H1 (cell line): Measurements from ENCODE around the gene TTC31. TPM values are rescaled to one million over a fixed set of nuclear protein-coding genes. Genes with fewer than 3 reads are reported as not detected.

Source experiments
- ASH2L ChIP-seq: fragments of 200-600, 300-600 bp; sonication (generic); IDR thresholded peaks from one replicate; pipeline ENCODE4 v1.7.1; 2017; ENCODE audit warnings: low read length
- EP300 ChIP-seq, 2 experiments: IDR thresholded peaks; 1 replicate in 1 of 2; 2 replicates in 1 of 2; pipeline ENCODE4 v1.6.1; 2011 to 2012; ENCODE audit warnings: low read depth in 2 of 2, low read length in 2 of 2, mild to moderate bottlenecking in 2 of 2, borderline replicate concordance in 1 of 2, inconsistent platforms in 1 of 2, moderate library complexity in 1 of 2
- FOSL1 ChIP-seq: IDR thresholded peaks from 2 replicates; pipeline ENCODE4 v1.6.1; 2011; ENCODE audit warnings: mild to moderate bottlenecking, low read depth, low read length, moderate library complexity; ENCODE audit not compliant: insufficient read depth
- GABPA ChIP-seq: IDR thresholded peaks from 2 replicates; pipeline ENCODE4 v1.6.1; 2011; ENCODE audit warnings: mild to moderate bottlenecking, low read length, moderate library complexity, borderline replicate concordance; ENCODE audit not compliant: insufficient read depth
- RBBP5 ChIP-seq: IDR thresholded peaks from 2 replicates; pipeline ENCODE4 v1.7.1; 2012; ENCODE audit warnings: low read depth, mild to moderate bottlenecking, inconsistent platforms, low read length, moderate library complexity, borderline replicate concordance
- SIN3A ChIP-seq, 2 experiments: IDR thresholded peaks in 1 of 2; conservative IDR thresholded peaks in 1 of 2; 2 replicates each; pipeline ENCODE4 v1.6.1; 2011 to 2012; ENCODE audit warnings: low read length in 2 of 2, improper control_type of control experiment in 1 of 2, low read depth in 1 of 2, mild to moderate bottlenecking in 1 of 2
- TEAD4 ChIP-seq: IDR thresholded peaks from 2 replicates; pipeline ENCODE4 v1.6.1; 2012; ENCODE audit warnings: low read depth, low read length, inconsistent platforms, mixed read lengths
- YY1 ChIP-seq: IDR thresholded peaks from 2 replicates; pipeline ENCODE4 v1.6.1; 2011; ENCODE audit warnings: low read depth, mild to moderate bottlenecking, low read length
- polyA plus RNA-seq, 7 experiments: library from polyadenylated mRNA; depleted of rRNA in 3 of 7; stranded (reverse) in 5 of 7; unstranded in 2 of 7; fragments of >200 nt in 5 of 7; fragments of 200-250 nt in 2 of 7; gene quantifications; 1 replicate in 5 of 7; 2 replicates in 1 of 7; 4 replicates in 1 of 7; pipeline versions ENCODE4 v1.2.1 to v1.2.3, GENCODE V29; 2011 to 2013; ENCODE audit warnings: missing spikeins in 2 of 7, mixed read lengths in 2 of 7
- total RNA-seq: library from RNA; stranded (reverse); fragmentation: NEBNext Ultra II Directional; extraction: Animal tissue kit (Norgen Biotek cat#: 25700); gene quantifications from 2 replicates; pipeline ENCODE4 v1.2.1, GENCODE V29; 2021
- TF ChIP-seq, protein P1 (sequence below): fragments of 300-600 bp; sonication (generic); IDR thresholded peaks from 2 replicates; pipeline ENCODE4 v1.7.1; 2012; ENCODE audit warnings: low read length, moderate library complexity, mild to moderate bottlenecking, inconsistent platforms; ENCODE audit not compliant: insufficient replicate concordance

The TTC31 gene
- total and polyA plus RNA-seq, 2 of the 8 experiments (the other 6 are each of a cell fraction or from before 2014, with no cell fraction given): 28.8 to 29.9 TPM

DNA sequence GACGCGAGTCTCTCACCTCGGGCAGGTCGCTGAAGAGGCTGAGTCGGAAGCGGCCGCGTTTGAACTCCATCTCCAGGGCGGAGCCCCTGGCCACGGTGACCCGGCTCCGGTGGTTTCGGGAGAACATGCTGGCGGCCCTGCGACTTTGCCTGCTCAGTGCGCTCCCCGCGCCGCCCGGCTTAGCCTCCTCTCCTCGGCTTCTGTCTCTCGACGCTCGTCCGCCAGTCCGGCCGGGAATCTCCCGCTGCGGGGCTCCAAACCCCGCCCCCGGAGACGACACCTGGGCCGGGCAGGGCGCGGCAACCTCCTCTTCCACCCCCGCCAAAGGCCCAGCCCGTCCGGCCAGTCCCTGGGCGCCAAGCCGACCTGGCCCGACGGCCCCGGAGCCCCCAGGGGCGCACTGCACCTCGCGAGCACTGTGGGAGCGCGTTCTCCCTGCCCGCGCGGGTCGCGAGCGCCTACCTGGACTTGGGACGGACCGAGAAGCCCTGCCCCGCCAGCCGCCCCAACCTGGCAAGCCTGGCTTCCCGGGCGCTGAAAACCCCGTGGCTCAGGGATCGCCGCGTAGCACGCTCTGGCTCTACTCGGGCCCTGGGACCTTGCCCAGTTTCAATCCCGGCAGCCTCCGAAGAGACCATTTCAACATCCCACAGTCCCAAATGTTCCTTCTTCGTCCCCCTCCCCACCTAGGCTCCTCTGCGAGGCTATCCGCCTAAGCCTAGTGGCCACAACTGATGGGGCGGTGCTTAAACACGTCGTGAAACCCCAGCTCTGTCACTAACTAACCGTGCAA is 41.0 kb upstream of the TTC31 start, which contains the start of gene RTKN (continued):
- TF ChIP-seq, protein P1, sequence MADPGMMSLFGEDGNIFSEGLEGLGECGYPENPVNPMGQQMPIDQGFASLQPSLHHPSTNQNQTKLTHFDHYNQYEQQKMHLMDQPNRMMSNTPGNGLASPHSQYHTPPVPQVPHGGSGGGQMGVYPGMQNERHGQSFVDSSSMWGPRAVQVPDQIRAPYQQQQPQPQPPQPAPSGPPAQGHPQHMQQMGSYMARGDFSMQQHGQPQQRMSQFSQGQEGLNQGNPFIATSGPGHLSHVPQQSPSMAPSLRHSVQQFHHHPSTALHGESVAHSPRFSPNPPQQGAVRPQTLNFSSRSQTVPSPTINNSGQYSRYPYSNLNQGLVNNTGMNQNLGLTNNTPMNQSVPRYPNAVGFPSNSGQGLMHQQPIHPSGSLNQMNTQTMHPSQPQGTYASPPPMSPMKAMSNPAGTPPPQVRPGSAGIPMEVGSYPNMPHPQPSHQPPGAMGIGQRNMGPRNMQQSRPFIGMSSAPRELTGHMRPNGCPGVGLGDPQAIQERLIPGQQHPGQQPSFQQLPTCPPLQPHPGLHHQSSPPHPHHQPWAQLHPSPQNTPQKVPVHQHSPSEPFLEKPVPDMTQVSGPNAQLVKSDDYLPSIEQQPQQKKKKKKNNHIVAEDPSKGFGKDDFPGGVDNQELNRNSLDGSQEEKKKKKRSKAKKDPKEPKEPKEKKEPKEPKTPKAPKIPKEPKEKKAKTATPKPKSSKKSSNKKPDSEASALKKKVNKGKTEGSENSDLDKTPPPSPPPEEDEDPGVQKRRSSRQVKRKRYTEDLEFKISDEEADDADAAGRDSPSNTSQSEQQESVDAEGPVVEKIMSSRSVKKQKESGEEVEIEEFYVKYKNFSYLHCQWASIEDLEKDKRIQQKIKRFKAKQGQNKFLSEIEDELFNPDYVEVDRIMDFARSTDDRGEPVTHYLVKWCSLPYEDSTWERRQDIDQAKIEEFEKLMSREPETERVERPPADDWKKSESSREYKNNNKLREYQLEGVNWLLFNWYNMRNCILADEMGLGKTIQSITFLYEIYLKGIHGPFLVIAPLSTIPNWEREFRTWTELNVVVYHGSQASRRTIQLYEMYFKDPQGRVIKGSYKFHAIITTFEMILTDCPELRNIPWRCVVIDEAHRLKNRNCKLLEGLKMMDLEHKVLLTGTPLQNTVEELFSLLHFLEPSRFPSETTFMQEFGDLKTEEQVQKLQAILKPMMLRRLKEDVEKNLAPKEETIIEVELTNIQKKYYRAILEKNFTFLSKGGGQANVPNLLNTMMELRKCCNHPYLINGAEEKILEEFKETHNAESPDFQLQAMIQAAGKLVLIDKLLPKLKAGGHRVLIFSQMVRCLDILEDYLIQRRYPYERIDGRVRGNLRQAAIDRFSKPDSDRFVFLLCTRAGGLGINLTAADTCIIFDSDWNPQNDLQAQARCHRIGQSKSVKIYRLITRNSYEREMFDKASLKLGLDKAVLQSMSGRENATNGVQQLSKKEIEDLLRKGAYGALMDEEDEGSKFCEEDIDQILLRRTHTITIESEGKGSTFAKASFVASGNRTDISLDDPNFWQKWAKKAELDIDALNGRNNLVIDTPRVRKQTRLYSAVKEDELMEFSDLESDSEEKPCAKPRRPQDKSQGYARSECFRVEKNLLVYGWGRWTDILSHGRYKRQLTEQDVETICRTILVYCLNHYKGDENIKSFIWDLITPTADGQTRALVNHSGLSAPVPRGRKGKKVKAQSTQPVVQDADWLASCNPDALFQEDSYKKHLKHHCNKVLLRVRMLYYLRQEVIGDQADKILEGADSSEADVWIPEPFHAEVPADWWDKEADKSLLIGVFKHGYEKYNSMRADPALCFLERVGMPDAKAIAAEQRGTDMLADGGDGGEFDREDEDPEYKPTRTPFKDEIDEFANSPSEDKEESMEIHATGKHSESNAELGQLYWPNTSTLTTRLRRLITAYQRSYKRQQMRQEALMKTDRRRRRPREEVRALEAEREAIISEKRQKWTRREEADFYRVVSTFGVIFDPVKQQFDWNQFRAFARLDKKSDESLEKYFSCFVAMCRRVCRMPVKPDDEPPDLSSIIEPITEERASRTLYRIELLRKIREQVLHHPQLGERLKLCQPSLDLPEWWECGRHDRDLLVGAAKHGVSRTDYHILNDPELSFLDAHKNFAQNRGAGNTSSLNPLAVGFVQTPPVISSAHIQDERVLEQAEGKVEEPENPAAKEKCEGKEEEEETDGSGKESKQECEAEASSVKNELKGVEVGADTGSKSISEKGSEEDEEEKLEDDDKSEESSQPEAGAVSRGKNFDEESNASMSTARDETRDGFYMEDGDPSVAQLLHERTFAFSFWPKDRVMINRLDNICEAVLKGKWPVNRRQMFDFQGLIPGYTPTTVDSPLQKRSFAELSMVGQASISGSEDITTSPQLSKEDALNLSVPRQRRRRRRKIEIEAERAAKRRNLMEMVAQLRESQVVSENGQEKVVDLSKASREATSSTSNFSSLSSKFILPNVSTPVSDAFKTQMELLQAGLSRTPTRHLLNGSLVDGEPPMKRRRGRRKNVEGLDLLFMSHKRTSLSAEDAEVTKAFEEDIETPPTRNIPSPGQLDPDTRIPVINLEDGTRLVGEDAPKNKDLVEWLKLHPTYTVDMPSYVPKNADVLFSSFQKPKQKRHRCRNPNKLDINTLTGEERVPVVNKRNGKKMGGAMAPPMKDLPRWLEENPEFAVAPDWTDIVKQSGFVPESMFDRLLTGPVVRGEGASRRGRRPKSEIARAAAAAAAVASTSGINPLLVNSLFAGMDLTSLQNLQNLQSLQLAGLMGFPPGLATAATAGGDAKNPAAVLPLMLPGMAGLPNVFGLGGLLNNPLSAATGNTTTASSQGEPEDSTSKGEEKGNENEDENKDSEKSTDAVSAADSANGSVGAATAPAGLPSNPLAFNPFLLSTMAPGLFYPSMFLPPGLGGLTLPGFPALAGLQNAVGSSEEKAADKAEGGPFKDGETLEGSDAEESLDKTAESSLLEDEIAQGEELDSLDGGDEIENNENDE: no peak
- TF ChIP-seq SIN3A (conservative IDR thresholded peaks at IDR 0.05 in 1 of 2, IDR thresholded peaks at IDR 0.05 in 1 of 2; ENCODE audit: low read depth in 1 of 2, low read length in 2 of 2) (peak; percentile 43 to 52; a peak in 1 of 4 replicates), GABPA (no peak), TEAD4 (no peak), EP300 (IDR thresholded peaks at IDR 0.05; ENCODE audit: borderline replicate concordance in 1 of 2, low read depth in 2 of 2, low read length in 2 of 2) (no peak), ASH2L (peak; percentile 99), YY1 (no peak), RBBP5 (peak; percentile 71), FOSL1 (no peak)
